IMR-90 (cell line): Measurements from ENCODE around the gene SMAD2.

ENCODE experiments used
- CTCF ChIP-seq: conservative IDR thresholded peaks from 2 replicates; pipeline ENCODE4 v1.5.1; 2012; ENCODE audit warnings: mild to moderate bottlenecking, low read depth, low read length, improper control_type of control experiment
- ELK1 ChIP-seq: fragments of 150-350 bp; IDR thresholded peaks from 2 replicates; pipeline ENCODE4 v1.6.1; 2016; ENCODE audit warnings: low read depth, mild to moderate bottlenecking, low read length, moderate library complexity, borderline replicate concordance
- FOS ChIP-seq: fragments of 150-350 bp; IDR thresholded peaks from 2 replicates; pipeline ENCODE4 v1.6.1; 2016; ENCODE audit warnings: low read depth, low read length
- POLR2A ChIP-seq: IDR thresholded peaks from 2 replicates; pipeline ENCODE4 v1.6.1; 2012; ENCODE audit warnings: mild to moderate bottlenecking, low read depth, low read length

- TF ChIP-seq CTCF = no peak
- TF ChIP-seq ELK1 = no peak
- no peak for TF ChIP-seq POLR2A
- no peak for TF ChIP-seq FOS
Observed at GRCh38 chr18:47898696-47899095, 31.8 kb downstream of the SMAD2 start.
